ENCODE measurements around the gene GAS2L1.
"Not testable (repeated sequence)": the region's sequence is repeated elsewhere in the genome, so short reads cannot be mapped to it uniquely, and the experiment has no call there.

Gene GAS2L1

GRCh38 chr22:29342177-29342576, 35.7 kb downstream of the GAS2L1 start:
- DNase-seq (ENCODE audit: low read depth): no peak

GRCh38 chr22:29342577-29343312, 36.3 kb downstream of the GAS2L1 start:
- no peak for DNase-seq (ENCODE audit: low read depth)

DNA sequence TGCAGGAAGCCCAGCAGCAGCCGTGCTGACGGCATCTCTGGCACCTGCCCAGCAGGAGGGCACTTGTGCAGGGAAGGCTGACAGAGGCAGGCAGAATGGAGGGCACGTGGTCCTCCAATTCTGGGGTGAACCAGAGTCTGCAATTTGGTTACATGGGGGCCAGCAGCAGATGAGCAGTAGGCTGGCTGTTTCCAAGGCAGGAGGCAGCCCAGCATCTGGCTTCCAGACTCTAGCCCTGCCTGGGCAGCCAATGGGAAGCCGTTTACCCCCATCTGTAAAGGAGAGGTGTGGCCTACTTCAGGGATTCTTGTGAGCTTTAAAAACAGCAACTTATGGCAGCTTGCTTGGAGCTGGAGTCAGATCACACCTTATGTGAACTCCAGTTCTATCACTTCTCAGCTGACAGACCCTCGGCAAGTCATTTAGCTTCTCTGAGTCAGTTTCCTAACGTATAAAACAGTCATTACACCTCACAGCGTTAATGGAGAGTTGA, 36.9 kb downstream of the GAS2L1 start:
- no peak for DNase-seq (ENCODE audit: low read depth)

- DNase-seq (ENCODE audit: low read depth): no peak
Observed at GRCh38 chr22:29344137-29344536, 37.7 kb downstream of the GAS2L1 start.

DNA sequence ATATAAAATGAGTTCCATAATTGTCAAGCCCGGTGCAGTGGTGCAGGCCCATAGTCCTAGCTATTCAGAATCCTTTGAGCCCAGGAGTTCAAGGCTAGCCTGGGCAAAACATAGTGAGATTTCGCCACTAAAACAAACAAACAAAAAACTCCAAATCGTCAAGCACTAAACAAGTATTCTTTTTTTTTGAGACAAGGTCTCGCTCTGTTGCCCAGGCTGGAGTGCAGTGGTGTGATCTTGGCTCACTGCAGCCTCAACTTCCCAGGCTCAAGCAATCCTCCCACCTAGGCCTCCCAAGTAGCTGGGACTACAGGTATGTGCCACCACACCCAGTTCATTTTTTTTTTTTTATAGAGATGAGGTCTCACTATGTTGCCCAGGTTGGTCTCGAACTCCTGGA, 38.4 kb downstream of the GAS2L1 start:
- DNase-seq (ENCODE audit: low read depth): not testable (repeated sequence)

DNA sequence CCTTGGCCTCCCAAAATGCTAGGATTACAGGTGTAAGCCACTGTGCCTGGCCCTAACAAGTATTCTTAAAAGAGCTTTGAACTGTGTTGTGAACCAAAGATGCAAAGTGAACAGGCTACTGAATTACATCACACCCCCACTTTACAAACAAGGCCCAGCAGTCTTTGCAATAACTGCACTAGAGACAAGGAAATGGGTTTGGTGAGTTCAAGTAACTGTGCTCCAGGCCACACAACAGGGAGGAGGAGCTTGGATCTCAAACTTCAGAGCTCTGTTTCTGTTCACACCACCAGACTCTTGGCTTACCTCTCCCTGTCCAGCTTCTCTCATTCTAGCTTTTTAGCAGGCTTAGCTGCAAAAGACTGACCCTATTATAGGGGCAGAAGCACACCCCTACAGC, 39.5 kb downstream of the GAS2L1 start:
- DNase-seq (ENCODE audit: low read depth): no peak

- DNase-seq (ENCODE audit: low read depth): no peak
Observed at GRCh38 chr22:29346659-29347058, 40.2 kb downstream of the GAS2L1 start.

DNA sequence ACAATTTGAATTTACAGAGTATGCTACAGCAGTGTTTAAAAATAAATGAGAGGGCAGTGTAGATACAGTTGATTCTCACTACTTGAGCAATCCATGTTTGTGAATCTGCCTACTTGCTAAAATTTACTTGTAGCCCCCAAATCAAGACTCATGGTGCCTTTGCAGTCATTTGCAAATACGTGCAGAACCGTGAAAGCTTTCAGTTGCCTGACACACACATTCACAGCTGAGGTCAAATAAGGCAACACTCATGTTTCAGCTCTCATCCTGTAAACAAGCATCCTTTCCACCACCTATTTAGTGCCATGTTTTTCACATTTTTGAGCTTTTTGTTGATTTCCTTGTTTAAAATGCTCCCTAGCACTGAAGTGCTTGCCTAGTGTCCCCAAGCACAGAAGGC, 41.6 kb downstream of the GAS2L1 start:
- DNase-seq (ENCODE audit: low read depth): no peak

DNA sequence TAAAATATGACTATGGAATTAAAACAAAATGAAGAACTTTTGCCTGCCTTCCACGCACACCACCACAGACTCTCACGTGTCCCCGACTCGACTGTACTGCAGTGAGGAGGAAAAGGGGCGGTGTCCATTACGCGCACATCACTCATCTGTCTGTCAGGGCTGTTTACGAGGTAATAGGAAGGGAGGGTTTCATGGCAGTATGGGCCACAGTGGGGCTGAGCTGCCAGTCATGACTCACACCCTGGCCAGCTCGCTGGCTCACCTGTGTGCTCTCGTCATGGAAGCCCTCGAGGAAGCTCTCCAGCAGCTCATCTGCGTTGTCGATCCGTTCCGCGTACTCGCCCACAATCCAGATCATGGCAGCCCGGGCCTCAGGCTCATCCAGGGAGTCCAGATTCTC, 42.5 kb downstream of the GAS2L1 start:
- DNase-seq (ENCODE audit: low read depth): no peak

GRCh38 chr22:29351042-29351441, 44.6 kb downstream of the GAS2L1 start:
- no peak for DNase-seq (ENCODE audit: low read depth)

GRCh38 chr22:29351891-29352290, 45.4 kb downstream of the GAS2L1 start:
- DNase-seq (ENCODE audit: low read depth): no peak

DNA sequence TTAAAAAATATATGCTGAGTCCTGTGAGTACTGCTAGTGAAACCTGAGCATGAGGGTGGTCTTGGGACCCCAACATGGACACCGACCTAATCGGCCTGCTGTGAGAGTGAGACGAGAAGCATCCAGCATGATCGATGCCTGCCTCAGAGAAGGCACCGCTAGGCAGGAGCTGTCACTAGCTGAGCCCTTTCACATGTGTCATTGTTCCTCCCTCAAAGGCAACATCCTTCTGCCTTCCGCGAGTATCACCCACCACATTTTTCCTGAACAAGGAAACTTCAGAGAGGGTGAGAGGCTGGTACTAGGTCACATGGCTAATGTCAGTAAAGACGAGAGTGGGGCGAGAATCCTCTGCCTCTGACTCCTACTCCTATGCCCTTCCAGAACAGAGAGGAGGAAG, 46.3 kb downstream of the GAS2L1 start:
- DNase-seq (ENCODE audit: low read depth): no peak

DNA sequence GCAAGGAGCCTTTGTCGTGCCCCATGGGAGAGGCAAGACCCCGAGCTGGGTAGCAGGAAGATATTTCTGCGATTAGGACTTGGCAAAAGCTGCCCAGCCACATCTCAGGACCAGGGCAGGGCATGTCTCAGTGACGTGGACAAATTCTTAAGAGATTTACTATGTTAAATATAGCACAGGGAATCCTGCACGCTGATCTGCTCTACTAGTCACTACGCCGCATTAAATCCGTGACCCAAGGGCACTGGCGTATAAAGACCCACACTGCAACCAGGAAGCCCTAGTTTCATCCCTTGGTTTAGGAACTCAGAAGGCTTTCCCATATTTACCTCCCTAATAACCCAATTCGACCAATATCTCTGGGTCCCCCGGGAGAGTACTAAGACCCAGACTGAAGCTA, 46.8 kb downstream of the GAS2L1 start:
- DNase-seq (ENCODE audit: low read depth): no peak

GRCh38 chr22:29353860-29354259, 47.4 kb downstream of the GAS2L1 start:
- DNase-seq (ENCODE audit: low read depth): no peak

DNA sequence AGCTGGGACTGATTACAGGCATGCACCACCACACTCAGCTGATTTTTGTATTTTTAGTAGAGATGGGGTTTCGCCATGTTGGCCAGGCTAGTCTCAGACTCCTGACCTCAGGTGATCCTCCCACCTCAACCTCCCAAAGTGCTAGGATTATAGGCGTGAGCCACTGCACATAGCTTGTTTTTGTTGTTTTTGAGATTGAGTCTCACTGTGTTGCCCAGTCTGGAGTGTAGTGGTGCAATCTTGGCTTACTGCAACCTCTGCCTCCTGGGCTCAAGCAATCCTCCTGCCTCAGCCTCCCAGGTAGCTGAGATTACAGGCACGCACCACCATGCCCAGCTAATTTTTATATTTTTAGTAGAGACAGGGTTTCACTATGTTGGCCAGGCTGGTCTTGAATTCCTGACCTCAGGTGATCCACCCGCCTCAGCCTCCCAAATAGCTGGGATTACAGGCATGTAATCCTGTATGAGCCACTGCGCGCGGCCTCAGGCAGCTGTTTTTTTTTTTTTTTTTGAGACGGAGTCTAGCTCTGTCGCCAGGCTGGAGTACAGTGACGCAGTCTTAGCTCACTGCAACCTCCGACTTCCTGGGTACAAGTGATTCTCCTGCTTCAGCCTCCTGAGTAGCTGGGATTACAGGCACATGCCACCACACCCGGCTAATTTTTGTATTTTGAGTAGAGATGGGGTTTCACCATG, 50.9 kb downstream of the GAS2L1 start:
- not testable (repeated sequence) for DNase-seq (ENCODE audit: low read depth)

DNA sequence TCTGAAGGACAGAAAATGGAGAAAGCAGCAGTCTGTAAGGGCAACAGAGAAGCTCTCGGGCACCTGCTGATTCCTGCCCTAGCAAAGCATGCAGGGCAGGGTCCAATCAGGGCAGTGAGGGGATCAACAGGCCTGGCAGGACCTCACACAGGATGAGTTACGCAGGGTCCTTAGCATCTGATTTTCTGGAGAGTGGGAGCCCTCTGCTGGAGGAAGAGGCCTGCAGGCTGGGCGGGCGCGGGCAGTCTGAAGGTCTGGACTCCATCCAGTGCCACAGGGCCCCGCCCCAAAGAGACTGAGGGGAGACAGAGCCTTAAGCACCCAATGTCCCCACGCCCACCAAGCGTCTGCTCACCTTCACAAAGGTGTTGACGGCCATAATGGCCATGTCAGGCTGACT, 53.0 kb downstream of the GAS2L1 start:
- DNase-seq (ENCODE audit: low read depth): no peak

Measured in stimulated activated CD8-positive, alpha-beta memory T cell treated with anti-CD3 and anti-CD28 coated beads, Interleukin-15, amount 100 ng/mL, for 1 hour (primary cell).